Stomach (tissue), 9 donors: Measurements from ENCODE around the gene FBXL15. TPM values are rescaled to one million over a fixed set of nuclear protein-coding genes. Genes with fewer than 3 reads are reported as not detected.
A peak's percentile ranks its signal among the peaks of the same experiment; 100 is the strongest.

Source experiments
- DNase-seq, 2 donors: peaks; one replicate each; pipeline versions ENCODE4 v3.0.0 to v3.0.0-alpha.2; 2013 to 2019
- H3K27ac ChIP-seq, 5 donors: fragments of 200-600 bp in 4 of 5; sonication (generic) in 4 of 5; one replicate each; pipeline ENCODE4 v1.5.1; 2013 to 2019; ENCODE audit warnings: mild to moderate bottlenecking in 1 of 5, moderate library complexity in 1 of 5
- H3K27me3 ChIP-seq, 3 donors: fragments of 200-600 bp; sonication (generic); one replicate each; pipeline ENCODE4 v1.5.1; 2017 to 2019; ENCODE audit warnings: mixed run types in 1 of 3
- H3K36me3 ChIP-seq, 4 donors: fragments of 200-600 bp; sonication (generic); 1 replicate in 3 of 4; 2 replicates in 1 of 4; pipeline ENCODE4 v1.5.1; 2016 to 2019
- H3K4me1 ChIP-seq, 4 donors: fragments of 200-600 bp; sonication (generic); one replicate each; pipeline ENCODE4 v1.5.1; 2016 to 2019
- H3K4me3 ChIP-seq, 4 donors: fragments of 200-600 bp; sonication (generic) in 3 of 4; one replicate each; pipeline ENCODE4 v1.5.1; 2016 to 2019; ENCODE audit warnings: mild to moderate bottlenecking in 1 of 4
- H3K9me3 ChIP-seq, 4 donors: fragments of 200-600 bp; sonication (generic); one replicate each; pipeline ENCODE4 v1.5.1; 2016 to 2019
- CTCF ChIP-seq, 7 experiments: fragments of 450-650 bp in 4 of 7; fragments of 200-600 bp in 3 of 7; sonication (generic) in 3 of 7; IDR thresholded peaks; one replicate each; pipeline ENCODE4 v1.5.1; 2016 to 2019; ENCODE audit warnings: antibody characterized with exemption in 7 of 7, control low read depth in 2 of 7, mild to moderate bottlenecking in 1 of 7
- EP300 ChIP-seq: sonication (generic); formaldehyde crosslinking; IDR thresholded peaks from one replicate; pipeline ENCODE4 v1.6.1; 2017; ENCODE audit warnings: antibody characterized with exemption
- POLR2A ChIP-seq, 4 donors: fragments of 450-650 bp; IDR thresholded peaks; one replicate each; pipeline ENCODE4 v1.6.1; 2016; ENCODE audit warnings: antibody characterized with exemption in 4 of 4, control low read depth in 2 of 4, mild to moderate bottlenecking in 1 of 4, moderate library complexity in 1 of 4
- POLR2AphosphoS5 ChIP-seq, 3 donors: sonication (generic); formaldehyde crosslinking; IDR thresholded peaks; one replicate each; pipeline ENCODE4 v1.6.1; 2016; ENCODE audit warnings: antibody characterized with exemption in 3 of 3
- WGBS, 5 donors: extraction: QIAGEN DNeasy Blood & Tissue Kit in 3 of 5; methylation state at CpG; one replicate each; pipeline versions ENCODE4 v1.1.5 to v1.1.7; 2013 to 2018; 5-methylcytosine and 5-hydroxymethylcytosine counted together
- intact Hi-C: fragments of 100-400 bp; cut with DNase I; formaldehyde crosslinking; loops from one replicate; pipeline ENCODE4 v1.15.1; 2023; ENCODE audit warnings: low total_unique reads
- polyA plus RNA-seq, 3 donors: library from polyadenylated mRNA; stranded (reverse); fragments of 200-250 nt; gene quantifications; one replicate each; pipeline ENCODE4 v1.2.3, GENCODE V29; 2013
- total RNA-seq, 5 donors: library from RNA; depleted of rRNA; stranded (reverse); fragments of >200 nt; gene quantifications; one replicate each; pipeline versions ENCODE4 v1.1.0 to v1.2.3, GENCODE V29; 2014 to 2016
- donor health status: healthy with polysubstance abuse.
- donor health status: Bipolar disorder and iron deficiency.
- donor health status: healthy.

The FBXL15 gene
- total and polyA plus RNA-seq, 8 donors = 3.5 to 315 (median 19.8) TPM

GRCh38 chr10:102400598-102401341 is 19.9 kb upstream of the FBXL15 start:
- intact Hi-C loops = no loop called here
- Histone ChIP-seq H3K36me3 (peaks cover 18 to 60% (median 55%) of the 10 kb centered on the region in 4 donors), H3K9me3 (no peaks in the 10 kb centered on the region), H3K4me3 (no peak overlapping the region), H3K27ac (peak overlapping the region in 1 of 5 donors; percentile 98), H3K27me3 (peaks cover 0 to 5% (median 0%) of the 10 kb centered on the region in 3 donors), H3K4me1 (peaks cover 27 to 74% (median 54%) of the 10 kb centered on the region in 4 donors)
- no peak for TF ChIP-seq CTCF (IDR thresholded peaks at IDR 0.05)
- no peak for TF ChIP-seq POLR2AphosphoS5 (IDR thresholded peaks at IDR 0.05)
- TF ChIP-seq POLR2A (IDR thresholded peaks at IDR 0.05) = no peak
- TF ChIP-seq EP300 = no peak
- DNase-seq = no peak
- 90 to 93% (median 92%) methylated on average over 22 of the region's 22 CpGs for WGBS, 5 donors

GRCh38 chr10:102401342-102401654 is 19.3 kb upstream of the FBXL15 start:
- no peaks in the 10 kb centered on the region for H3K9me3 ChIP-seq
- peaks cover 23 to 70% (median 49%) of the 10 kb centered on the region in 4 donors for H3K4me1 ChIP-seq
- no peak for DNase-seq
- peaks cover 0 to 5% (median 0%) of the 10 kb centered on the region in 3 donors for H3K27me3 ChIP-seq
- WGBS, 5 donors = 88 to 97% (median 89%) methylated on average over 7 to 8 of the region's 8 CpGs
- intact Hi-C loops = no loop called here
- no peak for TF ChIP-seq CTCF (IDR thresholded peaks at IDR 0.05)
- no peak for TF ChIP-seq EP300
- TF ChIP-seq POLR2A (IDR thresholded peaks at IDR 0.05) = no peak
- TF ChIP-seq POLR2AphosphoS5 (IDR thresholded peaks at IDR 0.05) = no peak
- peaks cover 18 to 60% (median 55%) of the 10 kb centered on the region in 4 donors for H3K36me3 ChIP-seq
- H3K27ac ChIP-seq = peak overlapping the region in 1 of 5 donors; percentile 98
- H3K4me3 ChIP-seq = no peak overlapping the region

- peaks cover 0 to 9% (median 2%) of the 10 kb centered on the region in 3 donors for H3K27me3 ChIP-seq
- peaks cover 17 to 64% (median 43%) of the 10 kb centered on the region in 4 donors for H3K4me1 ChIP-seq
- intact Hi-C loops = no loop called here
- H3K9me3 ChIP-seq = no peaks in the 10 kb centered on the region
- DNase-seq = no peak
- TF ChIP-seq CTCF (IDR thresholded peaks at IDR 0.05) (no peak), POLR2A (IDR thresholded peaks at IDR 0.05) (no peak), POLR2AphosphoS5 (IDR thresholded peaks at IDR 0.05) (no peak), EP300 (no peak)
- peak overlapping the region in 3 of 5 donors; percentile 29 to 98 (median 35) for H3K27ac ChIP-seq
- H3K4me3 ChIP-seq = no peak overlapping the region
- H3K36me3 ChIP-seq = peaks cover 18 to 55% (median 52%) of the 10 kb centered on the region in 4 donors
- 81 to 89% (median 83%) methylated on average over 11 to 18 of the region's 18 CpGs for WGBS, 5 donors
Observed at GRCh38 chr10:102401735-102402511, 18.7 kb upstream of the FBXL15 start.

- H3K36me3 ChIP-seq = peaks cover 18 to 49% (median 47%) of the 10 kb centered on the region in 4 donors
- no peak for TF ChIP-seq EP300
- TF ChIP-seq POLR2A (IDR thresholded peaks at IDR 0.05) = no peak
- TF ChIP-seq POLR2AphosphoS5 (IDR thresholded peaks at IDR 0.05) = no peak
- no peak for TF ChIP-seq CTCF (IDR thresholded peaks at IDR 0.05)
- intact Hi-C loops = no loop called here
- no peak overlapping the region for H3K4me3 ChIP-seq
- H3K27me3 ChIP-seq = peaks cover 0 to 15% (median 6%) of the 10 kb centered on the region in 3 donors
- H3K27ac ChIP-seq = peak overlapping the region in 2 of 5 donors; percentile 29 to 98
- H3K4me1 ChIP-seq = peaks cover 13 to 58% (median 37%) of the 10 kb centered on the region in 4 donors
- no peak for DNase-seq
- no peaks in the 10 kb centered on the region for H3K9me3 ChIP-seq
- WGBS, 5 donors = 67 to 88% (median 86%) methylated on average over 1 to 5 of the region's 5 CpGs
Observed at GRCh38 chr10:102402512-102402896, 18.1 kb upstream of the FBXL15 start.
